ENCODE results near the gene KCNH2.

The KCNH2 gene

DNA sequence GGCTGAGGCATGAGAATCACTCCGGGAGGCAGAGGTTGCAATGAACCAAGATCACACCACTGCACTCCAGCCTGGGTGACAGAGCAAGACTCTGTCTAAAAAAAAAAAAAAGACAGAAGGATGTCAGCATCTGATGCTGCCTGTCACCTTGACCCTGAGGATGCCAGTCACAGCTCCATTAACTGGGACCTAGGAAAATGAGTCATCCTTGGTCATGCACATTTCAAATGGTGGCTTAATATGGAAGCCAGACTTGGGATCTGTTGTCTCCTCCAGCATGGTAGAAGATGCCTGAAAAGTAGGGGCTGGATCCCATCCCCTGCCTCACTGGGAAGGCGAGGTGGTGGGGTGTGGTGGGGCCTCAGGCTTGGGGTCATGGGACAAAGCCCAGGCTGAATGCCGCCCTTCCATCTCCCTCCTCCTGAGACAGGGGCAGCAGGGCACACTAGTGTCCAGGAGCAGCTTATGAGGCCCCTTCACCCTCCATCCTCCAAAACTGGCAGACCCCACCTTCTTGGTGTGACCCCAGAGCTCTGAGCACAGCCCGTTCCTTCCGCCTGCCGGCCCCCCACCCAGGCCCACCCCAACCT lies 14.0 kb upstream of the KCNH2 start:
- no peak for DNase-seq (ENCODE audit: extremely low read depth, insufficient read length)
- Histone ChIP-seq H3K36me3 (ENCODE audit: control insufficient read depth, insufficient read depth, low read length) (no peaks in the 10 kb centered on the region), H3K27me3 (replicated peaks; ENCODE audit: control insufficient read depth, insufficient read depth, low read length) (no peaks in the 10 kb centered on the region; the same call in none of the 2 replicates), H3K4me3 (replicated peaks; ENCODE audit: low read depth, low read length) (no peak overlapping the region)
- TF ChIP-seq, protein P1, sequence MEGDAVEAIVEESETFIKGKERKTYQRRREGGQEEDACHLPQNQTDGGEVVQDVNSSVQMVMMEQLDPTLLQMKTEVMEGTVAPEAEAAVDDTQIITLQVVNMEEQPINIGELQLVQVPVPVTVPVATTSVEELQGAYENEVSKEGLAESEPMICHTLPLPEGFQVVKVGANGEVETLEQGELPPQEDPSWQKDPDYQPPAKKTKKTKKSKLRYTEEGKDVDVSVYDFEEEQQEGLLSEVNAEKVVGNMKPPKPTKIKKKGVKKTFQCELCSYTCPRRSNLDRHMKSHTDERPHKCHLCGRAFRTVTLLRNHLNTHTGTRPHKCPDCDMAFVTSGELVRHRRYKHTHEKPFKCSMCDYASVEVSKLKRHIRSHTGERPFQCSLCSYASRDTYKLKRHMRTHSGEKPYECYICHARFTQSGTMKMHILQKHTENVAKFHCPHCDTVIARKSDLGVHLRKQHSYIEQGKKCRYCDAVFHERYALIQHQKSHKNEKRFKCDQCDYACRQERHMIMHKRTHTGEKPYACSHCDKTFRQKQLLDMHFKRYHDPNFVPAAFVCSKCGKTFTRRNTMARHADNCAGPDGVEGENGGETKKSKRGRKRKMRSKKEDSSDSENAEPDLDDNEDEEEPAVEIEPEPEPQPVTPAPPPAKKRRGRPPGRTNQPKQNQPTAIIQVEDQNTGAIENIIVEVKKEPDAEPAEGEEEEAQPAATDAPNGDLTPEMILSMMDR (IDR thresholded peaks at IDR 0.05; ENCODE audit: insufficient read depth, low read length, poor library complexity, severe bottlenecking) = no peak

DNA sequence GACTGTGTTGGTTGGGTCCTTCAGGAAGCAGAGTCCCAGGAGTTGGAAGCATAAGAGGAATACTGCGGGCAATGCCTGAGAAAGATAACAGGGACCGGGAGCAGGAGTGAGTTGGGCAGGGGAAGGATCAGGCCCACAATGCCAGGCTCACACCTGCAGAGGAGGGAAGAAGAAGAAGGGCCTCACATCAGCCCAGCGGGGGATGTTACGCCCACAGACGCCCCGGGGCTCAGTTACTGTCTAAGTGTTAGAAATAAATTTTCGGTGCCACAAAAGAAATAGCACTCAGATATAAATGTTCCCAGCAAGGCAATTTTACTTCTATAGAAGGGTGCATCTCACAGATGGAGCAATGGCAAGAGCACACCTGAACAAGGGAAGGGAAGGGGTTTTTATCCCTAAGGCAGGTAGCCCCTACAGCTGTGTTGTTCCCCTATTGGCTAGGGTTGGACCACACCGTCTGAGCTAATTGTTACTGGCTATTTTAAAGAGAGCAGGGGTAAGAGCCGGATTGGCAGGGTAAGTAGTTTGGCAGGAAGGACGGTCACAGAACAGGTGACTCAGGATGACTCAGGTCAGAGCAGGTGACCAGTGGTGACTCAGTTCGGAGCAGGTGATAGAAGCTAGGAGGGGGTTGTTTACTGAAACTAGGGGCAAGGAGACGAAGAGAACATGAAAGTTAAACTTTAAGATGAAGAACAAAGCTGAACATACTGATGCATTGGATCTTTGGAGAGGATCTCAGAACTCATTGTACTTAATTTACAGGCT lies 12.5 kb upstream of the KCNH2 start, which contains the start of gene NOS3:
Gene NOS3, plus strand, starts transcription at position 602 of the 771 bp plus-strand sequence. CDS start 2,787 bp downstream, outside the sequence.
- H3K36me3 ChIP-seq (ENCODE audit: control insufficient read depth, insufficient read depth, low read length) = no peaks in the 10 kb centered on the region
- no peak for DNase-seq (ENCODE audit: extremely low read depth, insufficient read length)
- H3K4me3 ChIP-seq (replicated peaks; ENCODE audit: low read depth, low read length) = no peak within 1 kb of the TSS
- TF ChIP-seq, protein P1 (IDR thresholded peaks at IDR 0.05; ENCODE audit: insufficient read depth, low read length, poor library complexity, severe bottlenecking) = no peak
- no peaks in the 10 kb centered on the region; the same call in none of the 2 replicates for H3K27me3 ChIP-seq (replicated peaks; ENCODE audit: control insufficient read depth, insufficient read depth, low read length)

DNA sequence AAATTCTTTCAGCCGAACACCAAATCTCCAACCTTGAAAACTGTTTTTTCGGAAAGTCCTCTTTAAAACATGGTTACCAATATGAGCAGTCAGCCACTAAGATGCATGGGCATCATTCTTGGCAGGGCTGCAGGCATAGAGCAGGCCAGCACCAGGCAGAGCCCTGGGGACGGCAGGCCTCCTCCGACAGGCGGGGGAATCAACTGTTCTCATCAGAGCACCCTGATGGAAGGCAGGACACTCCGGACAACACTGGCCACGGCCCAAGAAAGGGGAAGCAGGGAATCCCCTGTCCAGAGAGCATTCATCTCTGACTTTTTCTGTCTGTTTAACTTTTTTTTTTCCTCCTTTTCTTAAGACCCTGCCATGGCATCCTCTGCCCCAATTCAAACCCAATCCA lies 11.3 kb upstream of the KCNH2 start:
- Histone ChIP-seq H3K36me3 (ENCODE audit: control insufficient read depth, insufficient read depth, low read length) (no peaks in the 10 kb centered on the region), H3K4me3 (replicated peaks; ENCODE audit: low read depth, low read length) (no peak overlapping the region), H3K27me3 (replicated peaks; ENCODE audit: control insufficient read depth, insufficient read depth, low read length) (no peaks in the 10 kb centered on the region; the same call in none of the 2 replicates)
- no peak for DNase-seq (ENCODE audit: extremely low read depth, insufficient read length)
- TF ChIP-seq, protein P1 (IDR thresholded peaks at IDR 0.05; ENCODE audit: insufficient read depth, low read length, poor library complexity, severe bottlenecking) = no peak

DNA sequence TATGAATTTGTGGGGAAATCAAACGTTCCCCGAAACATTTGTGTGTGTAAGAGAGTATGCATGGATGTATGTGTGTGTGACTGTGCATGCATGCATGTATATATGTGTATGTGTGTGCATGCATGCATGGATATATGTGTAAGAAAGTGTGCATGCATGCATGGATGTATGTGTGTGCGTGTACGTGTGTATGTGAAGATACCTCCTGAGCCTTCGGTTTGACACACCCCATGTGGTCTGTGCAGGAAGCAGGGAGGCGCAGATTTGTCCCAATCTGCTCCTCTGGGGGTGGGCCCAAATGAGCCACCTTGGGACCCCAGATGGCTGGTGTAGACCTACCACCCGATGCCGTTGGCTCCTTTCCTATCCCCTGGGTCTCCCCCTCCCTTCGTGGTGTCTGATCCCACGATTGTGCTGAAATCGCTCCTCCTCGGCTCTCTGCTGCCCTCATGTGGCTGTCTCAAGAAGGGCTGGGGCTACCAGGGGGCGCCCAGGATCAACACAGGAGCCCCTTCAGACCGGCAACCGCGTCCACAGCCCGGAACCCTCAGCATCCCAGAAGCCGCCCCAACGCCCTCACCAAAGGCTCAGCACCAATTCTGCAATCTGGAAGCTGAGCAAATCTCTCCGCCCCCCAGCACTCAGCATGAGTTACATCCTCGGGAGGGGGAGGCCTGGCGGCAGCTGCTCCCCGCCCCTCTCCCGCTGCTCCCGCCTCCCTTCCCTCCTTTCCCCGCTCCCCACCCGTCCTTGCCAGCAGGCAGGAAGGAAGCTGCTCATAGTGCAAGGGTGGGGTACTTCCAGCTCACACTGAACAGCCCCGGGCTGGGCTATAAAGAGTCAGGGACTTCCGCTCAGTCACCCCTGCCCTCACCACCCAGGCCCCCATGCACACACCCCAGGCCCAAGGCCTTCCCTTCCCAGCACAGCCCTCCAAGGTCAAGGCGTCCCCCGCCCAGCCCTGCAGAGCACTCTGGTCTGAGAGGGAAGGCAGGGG lies 10.4 kb upstream of the KCNH2 start:
- Histone ChIP-seq H3K4me3 (replicated peaks; ENCODE audit: low read depth, low read length) (no peak overlapping the region), H3K36me3 (ENCODE audit: control insufficient read depth, insufficient read depth, low read length) (no peaks in the 10 kb centered on the region), H3K27me3 (replicated peaks; ENCODE audit: control insufficient read depth, insufficient read depth, low read length) (no peaks in the 10 kb centered on the region; the same call in none of the 2 replicates)
- TF ChIP-seq, protein P1 (IDR thresholded peaks at IDR 0.05; ENCODE audit: insufficient read depth, low read length, poor library complexity, severe bottlenecking) = peak; percentile 90
- no peak for DNase-seq (ENCODE audit: extremely low read depth, insufficient read length)

DNA sequence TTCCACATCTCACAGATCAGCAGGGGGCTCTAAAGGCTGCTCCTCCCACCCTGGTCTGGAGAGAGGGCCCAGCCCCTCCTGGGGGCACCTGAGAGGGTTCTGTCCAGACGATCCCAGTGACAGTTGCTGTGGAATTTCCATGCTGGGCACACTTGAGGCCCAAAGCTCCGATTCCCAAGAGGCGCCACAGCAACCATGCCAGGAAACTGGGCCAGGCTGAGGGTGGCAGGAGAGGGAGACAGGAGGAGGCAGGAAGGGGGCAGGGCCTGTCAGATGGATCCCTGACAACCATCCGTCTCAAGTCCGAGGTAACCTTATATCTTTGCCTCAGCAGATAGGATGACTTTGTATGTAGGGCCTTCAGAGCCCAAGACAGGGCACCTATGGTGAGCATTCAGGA lies 8.4 kb upstream of the KCNH2 start:
- no peak overlapping the region for H3K4me3 ChIP-seq (replicated peaks; ENCODE audit: low read depth, low read length)
- no peak for DNase-seq (ENCODE audit: extremely low read depth, insufficient read length)
- H3K27me3 ChIP-seq (replicated peaks; ENCODE audit: control insufficient read depth, insufficient read depth, low read length) = no peaks in the 10 kb centered on the region; the same call in none of the 2 replicates
- H3K36me3 ChIP-seq (ENCODE audit: control insufficient read depth, insufficient read depth, low read length) = no peaks in the 10 kb centered on the region
- TF ChIP-seq, protein P1 (IDR thresholded peaks at IDR 0.05; ENCODE audit: insufficient read depth, low read length, poor library complexity, severe bottlenecking) = no peak
